ENCODE measurements around the gene SIGLEC12. TPM values are rescaled to one million over a fixed set of nuclear protein-coding genes. Genes with fewer than 3 reads are reported as not detected.
"Not testable (repeated sequence)": the region's sequence is repeated elsewhere in the genome, so short reads cannot be mapped to it uniquely, and the experiment has no call there.

Gene SIGLEC12
- total RNA-seq, 6 experiments from 2014 or later, result not detected

DNA sequence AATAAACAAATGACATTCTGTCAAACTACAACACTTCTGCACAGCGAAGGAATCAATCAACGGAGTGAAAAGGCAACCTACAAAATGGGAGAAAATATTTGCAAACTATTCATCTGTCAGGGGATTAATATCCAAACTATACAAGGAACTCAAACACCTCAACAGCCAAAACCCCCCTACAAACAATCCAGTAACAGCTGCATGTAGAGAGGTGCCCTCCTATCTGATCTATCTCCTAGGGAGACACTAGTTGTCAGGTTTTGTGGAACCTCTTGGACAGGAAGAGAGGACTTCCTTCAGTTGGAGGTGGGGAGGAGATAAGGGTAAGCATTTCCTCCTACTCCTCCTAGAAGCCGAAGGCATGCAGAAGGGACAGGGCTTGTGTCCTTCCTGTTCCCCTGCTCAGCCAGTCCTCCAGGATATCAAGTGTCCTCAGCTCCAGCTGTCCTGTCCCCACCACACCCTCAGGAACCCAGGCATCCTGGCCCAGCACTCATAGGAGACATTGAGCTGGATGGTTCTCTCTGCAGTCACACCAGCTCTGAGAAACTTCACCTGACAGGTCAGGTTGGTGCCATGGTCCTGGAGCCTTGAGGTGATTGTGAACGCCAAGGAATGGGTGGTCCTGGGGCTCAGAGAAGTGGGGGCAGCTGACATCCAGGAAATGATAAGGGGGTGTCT lies 33.6 kb downstream of the SIGLEC12 start:
- no peaks in the 10 kb centered on the region for H3K4me1 Mint-ChIP-seq (ENCODE audit: low read depth)
- TF ChIP-seq, protein P1, sequence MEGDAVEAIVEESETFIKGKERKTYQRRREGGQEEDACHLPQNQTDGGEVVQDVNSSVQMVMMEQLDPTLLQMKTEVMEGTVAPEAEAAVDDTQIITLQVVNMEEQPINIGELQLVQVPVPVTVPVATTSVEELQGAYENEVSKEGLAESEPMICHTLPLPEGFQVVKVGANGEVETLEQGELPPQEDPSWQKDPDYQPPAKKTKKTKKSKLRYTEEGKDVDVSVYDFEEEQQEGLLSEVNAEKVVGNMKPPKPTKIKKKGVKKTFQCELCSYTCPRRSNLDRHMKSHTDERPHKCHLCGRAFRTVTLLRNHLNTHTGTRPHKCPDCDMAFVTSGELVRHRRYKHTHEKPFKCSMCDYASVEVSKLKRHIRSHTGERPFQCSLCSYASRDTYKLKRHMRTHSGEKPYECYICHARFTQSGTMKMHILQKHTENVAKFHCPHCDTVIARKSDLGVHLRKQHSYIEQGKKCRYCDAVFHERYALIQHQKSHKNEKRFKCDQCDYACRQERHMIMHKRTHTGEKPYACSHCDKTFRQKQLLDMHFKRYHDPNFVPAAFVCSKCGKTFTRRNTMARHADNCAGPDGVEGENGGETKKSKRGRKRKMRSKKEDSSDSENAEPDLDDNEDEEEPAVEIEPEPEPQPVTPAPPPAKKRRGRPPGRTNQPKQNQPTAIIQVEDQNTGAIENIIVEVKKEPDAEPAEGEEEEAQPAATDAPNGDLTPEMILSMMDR (IDR thresholded peaks at IDR 0.05), result no peak
- peaks cover 9% of the 10 kb centered on the region; the same call in 1 of the 2 replicates for H3K27me3 Mint-ChIP-seq (ENCODE audit: insufficient read depth)
- no peaks in the 10 kb centered on the region for H3K36me3 Mint-ChIP-seq (ENCODE audit: low read depth)
- peaks cover 9% of the 10 kb centered on the region; the same call in 1 of the 2 replicates for H3K9me3 Mint-ChIP-seq
- no peak overlapping the region for H3K27ac Mint-ChIP-seq
- no peak for DNase-seq
- H3K4me3 Mint-ChIP-seq, result no peak overlapping the region

DNA sequence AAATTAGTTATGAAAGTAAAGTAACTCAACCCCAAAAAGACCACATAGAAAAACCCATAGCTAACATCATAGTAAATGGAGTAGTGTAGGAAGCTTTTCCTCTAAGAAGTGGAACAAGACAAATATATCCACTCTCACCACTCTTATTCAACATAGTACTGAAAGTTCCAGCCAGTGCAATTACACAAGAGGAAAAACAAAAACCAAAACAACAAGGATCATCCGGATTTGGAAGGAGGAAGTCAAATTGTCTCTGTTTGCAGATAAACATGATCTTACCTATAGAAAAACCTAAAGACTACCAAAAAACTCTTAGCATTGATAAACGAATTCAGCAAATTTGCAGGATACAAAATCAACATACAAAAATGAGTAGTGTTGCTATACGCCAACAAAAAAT lies 34.9 kb downstream of the SIGLEC12 start:
- Mint-ChIP-seq H3K27me3 (ENCODE audit: insufficient read depth) (peaks cover 9% of the 10 kb centered on the region; the same call in 1 of the 2 replicates), H3K36me3 (ENCODE audit: low read depth) (no peaks in the 10 kb centered on the region), H3K4me3 (no peak overlapping the region), H3K4me1 (ENCODE audit: low read depth) (no peaks in the 10 kb centered on the region), H3K9me3 (peaks cover 9% of the 10 kb centered on the region; the same call in 1 of the 2 replicates), H3K27ac (no peak overlapping the region)
- TF ChIP-seq, protein P1 (IDR thresholded peaks at IDR 0.05), result no peak
- no peak for DNase-seq

DNA sequence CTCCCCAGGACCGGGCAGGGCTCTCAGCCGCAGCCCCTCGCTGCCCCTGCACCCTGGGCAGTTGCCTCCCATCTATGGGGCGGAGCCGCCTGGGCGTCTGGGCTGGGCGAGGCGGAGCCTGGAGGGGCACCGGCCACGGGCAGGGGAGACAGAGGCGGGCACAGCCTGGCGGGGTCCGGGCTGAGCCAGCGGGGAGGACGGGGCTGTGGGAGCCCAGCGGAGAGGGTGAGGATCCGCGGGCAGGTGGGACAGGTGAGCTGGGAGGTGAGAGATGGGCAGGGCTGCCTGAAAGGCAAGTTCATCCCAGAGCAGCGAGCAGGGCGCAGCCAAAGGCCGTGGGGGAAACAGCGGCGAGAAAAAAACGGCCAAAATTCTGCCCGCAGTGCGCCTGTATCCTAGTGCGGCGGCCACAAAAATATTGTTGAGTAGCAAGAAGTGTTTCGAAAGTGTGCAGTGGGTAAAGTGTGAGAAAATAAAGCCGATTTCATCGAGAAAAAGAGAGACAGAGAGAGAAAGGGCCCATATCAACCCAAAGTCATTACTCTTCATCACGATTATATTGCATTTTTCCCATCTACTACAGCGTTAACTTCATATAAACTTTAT lies 37.5 kb downstream of the SIGLEC12 start:
- DNase-seq; H3K4me3 Mint-ChIP-seq; H3K4me1 Mint-ChIP-seq (ENCODE audit: low read depth); H3K27ac Mint-ChIP-seq; H3K9me3 Mint-ChIP-seq; H3K36me3 Mint-ChIP-seq (ENCODE audit: low read depth): not testable (repeated sequence)
- H3K27me3 Mint-ChIP-seq (ENCODE audit: insufficient read depth), result peaks cover 14% of the 10 kb centered on the region; the same call in 1 of the 2 replicates

DNA sequence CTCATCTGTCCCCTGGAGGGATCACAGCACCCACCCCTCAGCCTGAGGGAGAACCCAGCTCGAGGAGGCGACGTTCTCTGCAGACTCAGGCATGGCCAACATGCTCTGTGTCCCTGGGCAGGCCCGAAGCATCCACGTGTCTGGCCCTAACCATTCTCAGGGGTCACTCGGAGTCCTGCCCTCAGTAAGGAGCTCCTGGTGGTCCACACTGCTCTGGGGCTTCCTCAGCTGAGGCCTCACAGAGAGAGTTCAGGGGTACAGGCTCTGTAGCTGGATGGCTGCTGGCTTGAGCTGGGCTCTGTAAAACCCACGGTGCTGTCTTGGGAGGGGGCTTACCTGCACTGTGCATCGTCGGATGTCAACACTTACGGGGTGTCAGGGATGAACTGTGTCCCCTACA lies 38.9 kb downstream of the SIGLEC12 start:
- peaks cover 13% of the 10 kb centered on the region; the same call in 1 of the 2 replicates for H3K27me3 Mint-ChIP-seq (ENCODE audit: insufficient read depth)
- no peak overlapping the region for H3K27ac Mint-ChIP-seq
- no peak for DNase-seq
- H3K4me3 Mint-ChIP-seq, result no peak overlapping the region
- TF ChIP-seq, protein P1 (IDR thresholded peaks at IDR 0.05), result no peak
- H3K36me3 Mint-ChIP-seq (ENCODE audit: low read depth), result no peaks in the 10 kb centered on the region
- peaks cover 9% of the 10 kb centered on the region; the same call in 1 of the 2 replicates for H3K9me3 Mint-ChIP-seq
- no peaks in the 10 kb centered on the region for H3K4me1 Mint-ChIP-seq (ENCODE audit: low read depth)

DNA sequence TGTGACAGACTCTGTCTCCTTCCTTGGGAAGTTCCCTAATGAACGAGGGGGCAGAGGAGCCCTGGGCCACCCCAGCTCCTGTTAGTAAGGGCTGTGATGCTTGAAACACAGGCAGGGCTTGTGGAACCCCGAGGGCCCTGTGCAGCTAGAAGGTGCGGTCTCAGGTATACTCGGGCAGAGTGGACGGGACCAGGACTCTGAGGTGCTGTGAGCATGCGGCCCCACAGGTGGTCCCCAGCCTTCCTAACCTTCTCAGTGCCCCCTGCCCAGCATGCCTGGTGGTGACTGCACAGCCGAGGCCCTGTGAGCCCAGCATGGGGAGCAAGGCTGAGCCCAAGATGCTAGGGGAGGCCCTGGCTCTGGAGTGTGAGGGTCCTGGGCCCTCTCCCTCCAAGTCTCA lies 39.3 kb downstream of the SIGLEC12 start:
- Mint-ChIP-seq H3K27me3 (ENCODE audit: insufficient read depth) (peaks cover 12% of the 10 kb centered on the region; the same call in 1 of the 2 replicates), H3K9me3 (peaks cover 9% of the 10 kb centered on the region; the same call in 1 of the 2 replicates), H3K4me1 (ENCODE audit: low read depth) (no peaks in the 10 kb centered on the region), H3K4me3 (no peak overlapping the region), H3K27ac (no peak overlapping the region), H3K36me3 (ENCODE audit: low read depth) (no peaks in the 10 kb centered on the region)
- DNase-seq, result no peak
- TF ChIP-seq, protein P1 (IDR thresholded peaks at IDR 0.05), result no peak

DNA sequence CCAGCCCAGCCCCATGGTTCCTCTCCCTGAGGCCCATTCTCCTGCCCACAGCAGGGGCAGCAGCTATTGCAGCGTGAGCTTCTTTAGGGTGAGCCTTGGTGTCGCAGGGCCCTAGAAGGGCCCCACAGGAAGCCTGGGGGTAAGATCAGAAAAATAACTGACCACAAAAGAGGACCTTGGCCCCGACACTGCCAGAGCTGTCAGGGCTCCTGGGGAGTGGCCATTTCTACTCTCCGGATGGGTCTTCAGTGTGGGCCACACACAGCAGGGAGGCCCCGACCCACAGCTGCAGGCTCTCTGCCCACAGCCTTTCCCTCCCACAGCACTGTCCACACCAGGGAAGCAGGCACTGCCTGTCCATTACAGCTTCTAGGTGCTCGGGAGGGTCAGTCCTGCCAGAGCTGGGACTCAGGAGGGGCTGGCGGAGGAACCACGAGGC lies 39.9 kb downstream of the SIGLEC12 start:
- Mint-ChIP-seq H3K27me3 (ENCODE audit: insufficient read depth) (peaks cover 9% of the 10 kb centered on the region; the same call in 1 of the 2 replicates), H3K9me3 (peaks cover 10% of the 10 kb centered on the region; the same call in 1 of the 2 replicates), H3K4me3 (no peak overlapping the region), H3K36me3 (ENCODE audit: low read depth) (no peaks in the 10 kb centered on the region), H3K4me1 (ENCODE audit: low read depth) (no peaks in the 10 kb centered on the region), H3K27ac (no peak overlapping the region)
- TF ChIP-seq, protein P1 (IDR thresholded peaks at IDR 0.05), result no peak
- no peak for DNase-seq

All from HFFc6 (cell line).